Stimulated activated CD8-positive, alpha-beta memory T cell treated with anti-CD3 and anti-CD28 coated beads, Interleukin-4, amount 100 ng/mL, for 24 hours (primary cell): ENCODE results near the gene TSC22D3.
A peak's percentile ranks its signal among the peaks of the same experiment; 100 is the strongest.

Experiments
- DNase-seq: peaks from one replicate; pipeline ENCODE4 v3.0.0-alpha.2; 2020; ENCODE audit warnings: low read depth

TSC22D3 gene

DNA sequence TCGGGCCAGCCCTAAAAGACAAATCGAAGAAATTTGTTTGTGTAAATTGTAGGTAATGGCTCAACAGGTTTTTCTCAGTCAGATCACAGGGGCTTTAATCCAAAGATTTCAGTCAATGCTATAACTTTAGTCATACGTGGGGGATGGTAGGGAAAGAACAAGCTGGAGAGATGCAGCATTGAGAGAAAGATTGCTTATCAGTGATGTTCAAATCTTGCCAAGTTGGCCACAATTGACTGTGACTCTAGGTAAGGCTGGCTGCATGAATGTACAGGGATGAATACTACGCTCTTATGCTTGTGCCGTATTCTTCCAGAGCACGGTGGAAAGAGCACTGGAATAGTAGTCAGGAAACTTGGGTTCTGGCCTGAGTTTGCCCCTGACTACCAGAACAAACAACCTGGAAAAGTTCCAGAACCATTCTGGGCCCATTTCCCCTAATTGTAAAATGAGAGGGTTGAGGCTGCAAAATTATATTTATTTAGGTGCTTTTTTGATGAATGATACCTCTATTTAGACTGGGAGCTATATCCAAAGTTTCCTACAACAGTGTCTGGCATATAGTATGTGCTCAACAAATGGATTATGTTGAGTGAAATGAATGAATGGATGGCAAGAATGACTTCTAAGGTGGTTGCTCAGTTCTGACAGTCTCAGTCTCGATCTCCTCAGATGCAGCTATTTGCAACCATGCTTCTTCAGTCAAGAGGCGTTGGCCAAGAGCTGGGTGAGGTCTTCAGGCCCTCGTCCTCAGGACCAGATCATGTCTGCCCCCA is 44.4 kb downstream of the TSC22D3 start:
- no peak for DNase-seq

DNA sequence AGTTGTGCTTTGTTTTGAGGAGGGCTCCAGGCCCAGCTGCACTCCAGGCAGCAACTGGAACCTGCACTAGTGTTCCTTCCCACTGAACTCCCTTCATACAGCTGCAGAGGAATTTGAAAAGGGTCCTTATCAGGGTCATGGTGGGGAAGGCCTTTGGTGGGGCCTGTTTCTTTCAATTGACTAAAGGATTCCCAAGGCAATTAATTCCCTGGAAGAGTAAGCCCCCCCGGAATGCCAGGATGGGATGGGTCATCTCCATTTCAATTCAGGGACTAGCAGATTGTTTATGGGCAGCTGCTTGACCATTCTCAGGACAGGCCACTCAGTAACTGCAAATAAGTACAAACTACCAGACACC is 45.3 kb downstream of the TSC22D3 start:
- DNase-seq, result no peak

DNA sequence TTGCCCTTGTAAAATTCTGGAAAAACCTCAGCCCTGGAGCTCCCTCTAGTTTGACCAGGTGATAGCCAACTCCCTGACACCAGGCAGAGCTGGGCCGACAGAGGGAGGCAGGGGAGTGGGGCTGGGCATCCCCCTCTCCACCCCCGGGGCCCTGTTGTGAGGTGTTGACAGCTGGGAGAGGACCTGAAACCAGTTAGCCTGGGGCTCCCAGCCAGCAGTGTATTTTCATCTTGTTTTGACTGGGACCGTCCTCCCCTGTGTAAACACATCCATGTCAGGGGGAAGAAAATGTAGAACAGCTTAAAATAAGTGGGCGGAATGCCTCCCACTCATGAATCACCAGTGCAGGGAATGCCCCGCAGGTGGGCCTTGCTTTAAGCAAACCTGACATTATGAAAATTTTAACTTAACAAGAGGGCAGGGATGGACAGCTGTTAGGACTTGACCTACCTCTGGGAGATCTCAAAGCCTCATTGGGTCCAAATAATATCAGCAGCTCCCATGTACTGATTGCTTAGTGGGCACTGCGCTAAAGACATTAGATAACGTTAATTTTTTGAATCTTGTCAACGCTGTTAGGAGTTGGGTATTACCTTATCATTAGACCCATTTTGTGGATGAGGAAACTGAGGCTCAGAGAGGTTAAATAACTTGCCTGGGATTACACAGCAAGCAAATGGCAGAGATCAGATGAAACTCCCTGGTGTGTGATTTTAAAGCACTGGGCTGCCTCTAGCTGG is 45.9 kb downstream of the TSC22D3 start:
- DNase-seq, result no peak

DNA sequence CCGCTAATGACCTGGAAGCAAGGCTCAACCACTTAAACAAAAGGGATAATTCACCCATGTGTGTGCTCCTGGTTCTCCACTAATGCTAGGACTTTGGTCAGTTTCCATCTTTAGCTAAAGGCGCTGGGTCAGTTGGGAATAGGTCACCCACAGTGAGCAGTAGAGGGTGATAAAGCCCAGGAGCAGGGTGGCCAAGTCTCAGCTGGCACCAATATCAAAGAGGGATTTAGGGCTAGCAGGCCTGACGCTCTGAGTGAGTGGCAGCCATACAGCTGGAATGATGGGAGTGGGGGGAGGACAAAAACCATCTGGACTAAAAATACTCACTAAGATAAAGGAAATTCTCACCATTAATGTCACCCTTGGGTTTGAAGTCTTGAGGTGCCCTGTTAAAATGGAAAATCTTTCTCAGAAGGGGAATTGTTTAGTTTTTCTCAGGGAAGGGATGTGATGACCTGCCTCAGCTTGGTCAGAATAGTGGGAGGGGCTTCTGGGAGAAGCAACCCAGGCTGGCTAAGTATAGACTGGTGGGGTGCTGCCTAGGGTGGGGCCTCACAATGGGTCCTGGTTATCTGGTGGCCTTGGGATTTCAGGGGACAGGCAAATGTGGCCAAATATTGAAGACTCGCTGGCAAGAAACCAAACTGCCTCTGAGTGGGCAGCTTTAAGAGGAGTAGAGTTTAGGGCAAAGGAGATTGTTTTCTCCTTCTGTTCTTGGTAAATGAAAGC is 47.1 kb downstream of the TSC22D3 start:
- DNase-seq, result no peak

DNA sequence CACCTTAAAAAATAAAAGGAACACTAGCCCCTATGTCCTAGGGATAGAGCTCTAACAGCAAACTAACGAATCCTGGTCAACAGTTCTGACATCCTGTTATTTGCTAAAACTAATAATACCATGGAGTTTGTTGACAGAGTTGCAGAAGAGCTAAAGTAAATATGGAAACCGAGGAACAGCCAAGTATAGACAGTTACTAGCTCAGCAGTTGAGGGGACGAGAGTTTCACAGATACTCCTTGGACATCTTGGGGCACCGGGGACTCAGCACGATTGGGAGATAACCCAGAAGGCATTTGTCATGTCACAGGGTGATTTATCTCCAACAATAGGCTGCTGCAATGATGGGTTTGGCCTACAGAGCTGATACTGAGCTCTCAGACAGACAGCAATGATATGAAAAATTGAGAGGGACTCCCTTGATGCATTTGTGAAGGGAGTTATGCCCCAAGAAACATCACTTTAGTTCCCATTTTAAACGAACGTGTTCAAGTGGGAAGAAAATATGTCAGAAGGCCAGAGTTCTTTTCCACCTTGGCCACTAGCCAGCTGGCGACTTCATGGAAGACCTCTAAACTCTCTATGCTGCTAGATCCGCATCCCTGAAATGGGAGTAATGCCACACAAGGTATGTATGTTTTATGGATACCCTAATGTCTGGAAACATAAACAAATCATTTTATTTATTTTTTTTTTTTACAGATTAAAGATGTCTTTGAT is 48.6 kb downstream of the TSC22D3 start:
- no peak for DNase-seq

DNA sequence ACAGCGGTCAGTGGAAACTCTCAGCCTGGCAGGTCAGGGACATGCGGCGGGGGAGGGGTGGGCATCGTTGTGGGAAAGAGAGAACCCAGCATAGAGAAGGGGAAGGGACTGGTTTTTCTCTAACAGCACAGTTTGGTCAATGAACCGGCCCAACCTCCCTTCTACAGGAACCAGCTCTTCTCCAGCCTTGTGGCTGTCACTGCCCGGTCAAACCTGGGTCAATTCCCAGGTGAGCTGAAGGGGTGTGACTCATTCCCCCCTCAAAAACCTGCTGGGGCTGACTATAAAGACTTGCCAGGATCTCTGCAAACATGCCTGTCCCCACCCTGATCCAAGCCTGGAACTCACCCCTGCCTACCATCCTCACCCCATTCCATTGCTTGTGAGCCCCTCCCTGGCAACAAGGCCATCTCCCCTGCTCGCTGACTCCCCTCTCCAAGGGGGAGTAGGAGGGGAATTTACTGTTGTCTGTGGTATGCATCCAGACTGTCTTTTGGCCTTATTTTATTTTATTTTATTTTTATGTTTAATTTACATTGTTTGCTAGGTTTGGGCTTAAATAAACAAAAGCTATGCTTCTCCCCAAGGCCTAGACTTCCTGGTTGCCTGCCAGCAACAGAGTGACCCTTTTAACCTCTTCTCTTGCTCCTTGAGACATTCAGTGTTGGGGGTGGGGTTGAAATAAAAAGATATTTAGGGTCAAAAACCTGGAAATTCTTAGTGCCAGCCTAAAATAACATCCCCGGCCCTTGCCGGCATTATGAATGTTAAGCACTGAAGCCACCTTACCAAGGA is 49.6 kb downstream of the TSC22D3 start:
- DNase-seq, result no peak

DNA sequence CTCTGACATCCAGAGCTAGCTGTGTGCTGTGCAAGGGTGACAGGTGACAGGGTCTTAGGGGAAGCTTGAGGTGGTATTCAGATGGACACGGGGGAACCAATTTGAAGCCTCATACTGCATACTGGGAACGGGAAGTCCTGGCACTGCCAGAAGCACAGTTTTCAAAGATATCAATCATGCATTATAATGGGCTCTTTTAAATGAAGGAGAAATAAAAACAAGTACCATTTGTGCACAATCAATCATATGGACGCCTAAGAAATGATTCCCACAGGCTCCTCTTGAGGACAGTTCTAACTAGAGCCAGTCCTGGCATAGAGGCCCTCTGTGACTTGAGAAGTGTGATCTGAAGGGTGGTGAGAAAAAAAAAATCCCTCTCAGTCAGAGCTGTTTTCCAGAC is 50.9 kb downstream of the TSC22D3 start:
- no peak for DNase-seq

DNA sequence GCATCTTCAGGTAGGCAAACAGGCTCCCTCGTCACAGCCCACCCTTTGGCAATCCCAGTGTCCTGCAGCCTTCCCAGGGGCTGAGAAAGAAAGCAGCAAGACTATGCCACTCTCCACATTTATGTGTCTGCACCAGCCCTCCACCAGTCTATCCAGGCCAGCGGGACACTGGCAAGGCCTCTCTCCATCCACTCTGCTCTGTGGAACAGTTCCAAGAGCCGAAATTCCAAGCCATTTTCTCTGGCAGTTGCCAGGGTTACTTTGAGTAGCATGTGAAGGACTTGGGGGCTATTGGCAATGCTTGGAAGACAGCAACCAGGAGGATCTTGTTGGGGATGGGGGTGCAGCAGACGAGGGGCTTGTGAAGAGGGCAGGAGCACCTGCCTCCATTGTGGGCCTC is 52.1 kb downstream of the TSC22D3 start:
- no peak for DNase-seq

DNA sequence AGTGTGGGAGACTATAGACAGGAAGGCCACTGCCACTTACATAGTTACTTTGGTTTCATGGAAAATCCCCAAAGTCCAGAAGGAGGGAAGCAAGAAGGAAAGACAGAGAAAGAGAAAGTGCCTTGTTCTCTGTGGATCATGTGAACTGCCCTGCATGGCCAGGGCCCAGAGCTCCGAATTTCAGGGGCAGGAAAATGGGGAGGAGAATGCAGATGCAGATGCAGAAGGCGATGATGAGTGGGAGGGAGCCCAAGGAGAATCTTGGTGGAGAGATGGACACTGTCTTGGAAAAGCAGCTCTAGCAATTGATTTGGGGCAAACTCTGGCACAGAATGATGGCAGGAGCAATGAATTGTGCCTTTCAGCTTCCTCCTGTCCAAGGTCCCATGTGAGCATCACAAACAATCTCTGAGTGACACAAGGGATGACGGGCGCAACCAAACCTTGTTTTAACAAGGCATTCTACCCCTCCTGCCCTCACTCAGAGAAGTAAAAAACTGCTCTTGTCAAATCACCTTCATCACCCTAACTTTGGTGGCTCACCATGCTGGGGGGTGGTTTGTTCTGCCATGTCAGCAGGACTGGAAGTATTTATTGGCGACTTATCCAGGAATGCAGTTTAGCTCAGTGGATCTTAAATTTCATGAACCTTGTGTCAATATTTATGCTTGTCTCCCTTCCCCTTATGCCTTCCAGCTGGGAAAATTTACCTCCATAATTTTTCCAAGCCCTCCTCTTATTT is 53.5 kb downstream of the TSC22D3 start:
- DNase-seq, result no peak

DNA sequence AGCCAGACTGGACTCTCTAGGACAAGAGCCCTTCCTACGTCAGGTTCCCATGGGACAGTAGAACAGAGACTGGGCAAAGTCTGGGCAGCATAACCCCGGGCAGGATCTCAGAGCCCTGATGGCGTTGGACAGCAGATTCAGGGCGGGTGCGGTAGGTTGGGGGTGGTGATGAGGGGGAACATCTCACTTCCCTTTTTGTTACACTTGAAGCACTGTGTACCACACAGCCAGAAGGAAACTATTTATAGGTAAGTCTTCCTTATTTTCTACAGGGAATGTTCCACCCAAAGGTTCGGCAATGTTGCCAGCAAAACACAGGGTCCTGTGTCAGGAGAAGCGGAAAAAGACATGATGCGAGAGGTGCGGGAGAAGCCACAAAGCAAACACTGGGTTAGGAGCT is 54.3 kb downstream of the TSC22D3 start:
- no peak for DNase-seq

DNA sequence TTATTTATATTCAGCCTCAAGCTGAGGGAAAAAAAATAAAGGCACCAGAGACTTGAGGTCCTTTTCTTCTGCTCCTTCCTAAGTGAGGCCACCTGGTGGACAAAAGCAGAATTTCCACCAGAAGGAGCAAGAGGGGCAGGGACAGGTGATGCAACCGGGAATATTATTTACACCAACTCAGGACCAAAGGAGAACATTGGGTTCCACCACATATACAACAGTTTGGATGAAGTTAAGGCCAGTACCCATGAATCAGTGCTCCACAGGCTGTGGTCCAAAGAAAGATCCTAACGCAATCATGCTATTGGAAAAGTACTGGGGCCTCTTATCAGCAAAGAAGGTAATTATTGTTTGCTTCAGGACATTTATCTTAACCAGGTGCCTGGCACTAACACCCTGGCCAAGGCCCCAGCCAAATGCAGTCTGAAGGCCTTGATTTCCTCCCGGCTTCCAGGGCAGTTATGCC is 57.4 kb downstream of the TSC22D3 start:
- peak; percentile 58 for DNase-seq

DNA sequence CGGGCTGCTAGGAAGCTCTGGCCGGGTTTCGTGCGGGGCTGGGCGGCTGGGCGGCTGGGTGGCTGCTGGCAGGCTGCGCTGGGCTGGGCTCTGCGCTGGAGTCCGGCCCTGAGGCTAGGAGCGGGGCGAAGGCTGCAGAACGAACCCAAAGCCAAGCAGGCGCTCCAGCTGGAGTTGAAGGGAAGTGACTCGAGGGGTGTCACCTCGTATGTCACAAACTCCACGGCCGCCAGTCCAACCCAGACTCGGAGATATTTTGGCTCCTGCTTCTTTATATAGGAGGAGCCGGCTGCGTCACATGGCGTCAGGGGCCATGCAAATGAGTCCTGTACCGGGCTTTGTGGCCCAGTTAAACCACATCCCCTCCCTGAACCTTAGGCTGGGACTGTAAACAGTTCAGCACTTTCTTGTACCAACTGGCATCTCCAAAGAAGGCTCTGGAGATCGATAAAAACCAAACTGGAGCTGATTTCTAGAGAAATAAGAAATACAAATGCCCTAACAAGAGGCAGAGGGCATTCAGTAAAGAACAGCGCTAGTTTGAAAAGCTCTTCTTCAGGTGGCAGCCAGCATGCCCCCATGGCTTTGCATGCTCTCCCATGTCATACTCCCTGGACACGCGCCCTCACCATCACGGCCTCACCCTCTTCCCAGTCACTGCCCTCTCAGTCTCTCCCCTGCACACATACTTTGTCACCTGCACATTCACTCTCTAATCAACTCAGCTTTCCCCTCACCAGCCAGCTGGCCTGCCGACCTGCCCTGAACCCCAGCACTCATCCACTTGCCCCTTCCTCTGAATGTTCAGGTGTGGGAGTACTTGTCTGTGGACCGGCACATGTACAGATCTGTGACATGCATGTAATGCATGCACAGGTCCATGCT is 58.5 kb downstream of the TSC22D3 start:
- DNase-seq, result peak; percentile 70

DNA sequence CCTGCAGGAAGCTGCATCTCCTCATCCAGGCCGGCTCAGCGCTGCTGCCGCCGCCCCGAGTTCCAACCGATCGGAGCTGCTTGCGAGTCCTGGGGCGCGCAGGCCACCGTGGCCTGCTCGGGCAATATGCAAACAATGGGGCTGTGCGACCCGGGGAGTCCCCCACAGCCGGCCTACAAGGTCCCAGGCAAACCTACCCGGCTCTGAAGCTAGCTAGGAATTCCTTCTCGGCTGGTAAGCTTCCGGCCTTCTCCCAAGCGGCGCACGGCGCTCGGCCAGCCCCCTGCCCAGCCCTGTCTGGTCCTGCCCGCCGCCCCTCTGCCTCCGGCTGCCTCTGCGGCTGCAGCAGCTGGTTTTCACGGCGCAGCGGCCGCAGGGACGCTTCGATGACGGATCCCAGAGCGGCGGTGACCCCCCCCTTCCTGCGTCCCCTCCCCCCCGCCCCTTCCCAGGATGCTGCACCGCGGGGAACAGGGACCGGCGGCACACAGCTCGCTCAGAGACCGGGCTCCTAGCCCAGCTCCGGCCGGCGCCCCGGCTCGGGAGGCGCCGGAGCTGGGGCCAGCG is 59.4 kb downstream of the TSC22D3 start:
- DNase-seq, result no peak

DNA sequence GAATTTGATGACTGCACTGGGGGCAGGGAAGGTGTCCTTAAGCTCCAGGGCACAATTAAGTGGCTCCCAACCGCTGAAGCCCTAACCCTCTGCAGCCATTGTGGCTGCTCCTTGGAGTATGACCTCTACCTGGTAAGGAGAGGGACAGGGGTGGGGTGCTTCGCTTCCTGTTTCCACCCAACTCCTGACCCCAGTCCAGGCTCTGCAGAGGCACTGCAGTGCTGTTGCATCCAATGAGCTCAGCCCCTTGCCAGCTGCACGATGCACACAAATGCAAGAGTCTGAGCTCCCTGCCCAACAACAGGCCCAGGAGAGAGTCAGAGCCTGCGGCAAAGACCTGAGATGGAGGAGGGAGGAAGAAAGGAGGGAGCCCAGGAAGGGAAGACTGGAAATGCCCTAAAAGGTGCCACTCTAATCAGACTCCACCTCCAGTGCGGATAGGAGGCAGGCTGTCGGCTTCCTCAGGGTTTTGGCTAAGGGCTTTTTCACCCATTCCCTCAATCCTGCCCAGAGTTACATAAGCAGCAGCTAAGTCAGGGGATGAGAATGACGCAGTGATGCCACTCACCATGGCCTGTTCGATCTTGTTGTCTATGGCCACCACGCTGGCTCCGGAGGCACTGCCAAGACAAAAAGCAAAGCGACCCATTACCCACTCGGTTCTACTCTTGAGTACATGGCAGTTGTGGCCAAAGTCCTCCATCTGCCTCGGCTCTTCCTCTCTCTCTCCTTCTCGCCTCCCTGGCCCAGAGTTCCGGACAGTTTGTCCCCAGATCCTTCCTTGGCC is 60.1 kb downstream of the TSC22D3 start:
- DNase-seq, result no peak

DNA sequence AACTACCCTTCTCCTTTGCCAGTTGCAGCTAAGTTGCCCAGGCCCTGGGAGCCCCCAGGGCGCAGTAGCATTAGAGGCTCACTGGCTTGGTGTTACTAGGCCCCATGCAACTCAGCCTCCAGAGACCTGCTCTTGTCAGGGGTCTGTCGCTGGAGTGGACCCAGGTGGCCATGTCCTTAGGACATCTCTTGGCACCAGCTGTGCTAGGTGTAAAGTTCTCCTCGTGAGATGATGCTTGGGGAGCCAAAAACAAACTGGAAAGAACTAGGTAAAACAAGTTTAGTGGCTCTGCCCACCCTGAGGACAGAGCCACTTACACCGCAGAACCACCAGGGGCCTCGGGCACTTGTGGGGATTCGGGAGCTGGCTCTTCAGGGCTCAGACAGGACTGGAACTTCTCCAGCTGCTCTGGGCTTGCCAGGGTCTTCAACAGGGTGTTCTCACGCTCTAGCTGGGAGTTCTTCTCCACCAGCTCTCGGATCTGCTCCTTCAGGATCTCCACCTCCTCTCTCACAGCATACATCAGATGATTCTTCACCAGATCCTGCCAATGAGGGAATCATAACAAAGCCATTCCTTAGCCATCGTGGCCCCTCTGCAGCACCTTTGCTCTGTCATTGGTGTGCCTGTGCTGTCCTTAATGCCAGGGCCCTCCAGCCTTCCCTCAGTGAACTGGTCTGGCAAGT is 61.2 kb downstream of the TSC22D3 start:
- DNase-seq, result no peak

DNA sequence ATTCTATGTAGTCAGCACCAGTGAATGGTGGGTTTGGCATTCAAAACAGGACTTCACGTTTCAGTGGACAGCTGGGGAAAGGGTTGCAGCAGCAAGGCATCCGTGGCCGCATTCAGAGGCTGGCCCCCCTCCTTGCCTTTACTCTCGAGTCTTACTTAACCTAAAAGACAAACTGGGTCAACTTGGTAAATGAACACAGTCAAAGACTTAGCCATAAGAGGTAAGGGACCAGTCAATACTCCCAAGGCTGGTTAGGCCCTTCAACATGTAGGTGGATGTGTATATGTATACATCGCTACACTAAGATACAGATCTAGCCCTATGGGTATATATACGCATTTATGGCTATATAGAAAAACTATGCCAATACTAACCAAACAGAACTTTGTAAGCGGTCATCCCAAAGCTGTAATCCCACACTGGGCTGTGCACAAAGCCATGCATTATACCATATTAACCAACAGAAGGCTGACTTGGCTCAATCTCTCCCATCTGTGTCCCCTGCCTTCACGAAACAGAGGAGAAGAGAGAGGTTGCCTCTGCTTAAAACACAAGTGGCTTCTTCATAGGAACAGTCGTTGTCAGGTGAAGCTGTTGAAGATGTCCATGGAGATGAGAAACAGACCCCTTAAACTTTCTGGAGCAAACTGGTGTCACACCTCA is 61.9 kb downstream of the TSC22D3 start:
- no peak for DNase-seq

DNA sequence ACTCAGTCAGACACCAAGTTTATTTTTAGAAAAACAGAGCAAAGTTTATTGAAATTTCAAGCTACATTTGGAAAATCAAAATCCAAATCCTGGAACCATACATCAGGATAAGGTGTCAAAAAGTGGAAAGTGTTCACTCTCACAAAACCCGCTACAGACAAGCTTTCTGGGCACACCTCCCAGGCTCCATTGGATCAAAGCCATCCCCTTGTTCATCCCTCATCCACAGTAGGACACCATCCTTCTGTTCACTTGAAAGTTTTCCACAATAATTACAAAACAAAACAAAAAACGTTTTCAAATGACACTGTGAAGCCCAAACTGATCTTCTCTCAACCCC is 62.4 kb downstream of the TSC22D3 start:
- DNase-seq, result no peak
